DND-41 (cell line): ENCODE data around the gene COL20A1.
A peak's percentile ranks its signal among the peaks of the same experiment; 100 is the strongest.
"Not testable (repeated sequence)": the region's sequence is repeated elsewhere in the genome, so short reads cannot be mapped to it uniquely, and the experiment has no call there.

Source experiments
- ATAC-seq: fragments of 200-7000 bp; cut with Tn5 transposase; 3 replicates; pipeline ENCODE4 v1.9.1; 2021; ENCODE audit warnings: low read depth; ENCODE audit not compliant: insufficient read depth
- DNase-seq: peaks from one replicate; pipeline ENCODE4 v3.0.0-alpha.2; 2020
- H2AFZ ChIP-seq: 2 replicates; pipeline ENCODE4 v1.6.0; 2012; ENCODE audit warnings: low read depth, low read length
- H3K27ac ChIP-seq: 2 replicates; pipeline ENCODE4 v1.5.1; 2012; ENCODE audit warnings: low read length, inconsistent platforms
- H3K27me3 ChIP-seq: fragments of 200-600 bp; sonication (generic); 2 replicates; pipeline ENCODE4 v1.6.0; 2012; ENCODE audit warnings: low read length, mild to moderate bottlenecking, inconsistent platforms; ENCODE audit not compliant: insufficient read depth, poor library complexity
- H3K36me3 ChIP-seq: 2 replicates; pipeline ENCODE4 v1.5.1; 2012; ENCODE audit warnings: low read length, inconsistent platforms; ENCODE audit not compliant: insufficient read depth
- H3K4me1 ChIP-seq: 2 replicates; pipeline ENCODE4 v1.5.1; 2012; ENCODE audit warnings: mild to moderate bottlenecking, low read length; ENCODE audit not compliant: insufficient read depth
- H3K4me2 ChIP-seq: 2 replicates; pipeline ENCODE4 v1.6.0; 2012; ENCODE audit warnings: mild to moderate bottlenecking, moderate library complexity, low read length, inconsistent platforms; ENCODE audit not compliant: insufficient read depth
- H3K4me3 ChIP-seq, 2 experiments: fragments of 200-600 bp in 1 of 2; shearing (Covaris generic) in 1 of 2; 2 replicates each; pipeline ENCODE4 v1.5.1; 2012 to 2016; ENCODE audit warnings: inconsistent platforms in 2 of 2, low read length in 2 of 2, mild to moderate bottlenecking in 2 of 2, low read depth in 1 of 2, moderate library complexity in 1 of 2
- H3K79me2 ChIP-seq: 2 replicates; pipeline ENCODE4 v1.6.0; 2012; ENCODE audit warnings: low read length, inconsistent platforms; ENCODE audit not compliant: insufficient read depth
- H3K9ac ChIP-seq: 2 replicates; pipeline ENCODE4 v1.6.0; 2012; ENCODE audit warnings: low read depth, mild to moderate bottlenecking, inconsistent platforms, low read length, moderate library complexity
- H3K9me3 ChIP-seq: 2 replicates; pipeline ENCODE4 v1.5.1; 2012; ENCODE audit warnings: low read length, moderate library complexity, mild to moderate bottlenecking, inconsistent platforms; ENCODE audit not compliant: insufficient read depth, severe bottlenecking
- H4K20me1 ChIP-seq: 2 replicates; pipeline ENCODE4 v1.6.0; 2012; ENCODE audit warnings: low read length; ENCODE audit not compliant: insufficient read depth
- EZH2 ChIP-seq: IDR thresholded peaks from 3 replicates; pipeline ENCODE4 v1.6.1; 2012; ENCODE audit warnings: borderline replicate concordance, low read depth, mild to moderate bottlenecking, moderate library complexity, low read length, inconsistent platforms; ENCODE audit not compliant: severe bottlenecking
- TF ChIP-seq, protein P1 (sequence below): IDR thresholded peaks from 2 replicates; pipeline ENCODE4 v1.5.1; 2012; ENCODE audit warnings: borderline replicate concordance, low read length, moderate library complexity, mild to moderate bottlenecking; ENCODE audit not compliant: poor library complexity, severe bottlenecking; ENCODE audit errors: extremely low read depth

The COL20A1 gene

DNA sequence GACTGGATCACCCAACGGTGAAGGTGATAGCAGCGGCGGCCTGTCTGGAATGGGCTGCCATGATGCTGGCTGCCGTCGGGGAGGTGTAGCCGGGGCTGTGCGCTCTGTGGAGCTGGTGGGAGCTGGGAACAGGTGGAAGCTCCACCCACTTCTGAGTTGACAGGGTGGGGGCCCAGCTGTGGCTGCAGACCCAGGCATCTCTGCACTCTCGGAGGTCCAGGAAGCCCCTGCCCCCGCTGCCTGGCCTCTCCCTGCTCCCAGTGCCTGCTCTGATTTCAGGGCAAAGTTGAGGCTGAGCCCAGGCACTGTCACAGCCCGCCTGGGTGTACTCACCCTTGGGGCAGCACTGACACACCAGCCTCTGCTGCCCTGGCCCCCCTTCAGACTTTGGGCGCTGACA is 86.3 kb downstream of the COL20A1 start:
- Histone ChIP-seq H3K4me2 (no peak overlapping the region), H3K4me1 (no peaks in the 10 kb centered on the region), H3K4me3 (no peak overlapping the region), H3K36me3 (no peaks in the 10 kb centered on the region), H3K9me3 (no peaks in the 10 kb centered on the region), H3K27me3 (peaks cover 7% of the 10 kb centered on the region), H2AFZ (no peak overlapping the region), H4K20me1 (peaks cover 20% of the 10 kb centered on the region), H3K27ac (no peak overlapping the region), H3K9ac (no peak overlapping the region), H3K79me2 (no peaks in the 10 kb centered on the region)
- ATAC-seq, result no peak
- TF ChIP-seq, protein P1, sequence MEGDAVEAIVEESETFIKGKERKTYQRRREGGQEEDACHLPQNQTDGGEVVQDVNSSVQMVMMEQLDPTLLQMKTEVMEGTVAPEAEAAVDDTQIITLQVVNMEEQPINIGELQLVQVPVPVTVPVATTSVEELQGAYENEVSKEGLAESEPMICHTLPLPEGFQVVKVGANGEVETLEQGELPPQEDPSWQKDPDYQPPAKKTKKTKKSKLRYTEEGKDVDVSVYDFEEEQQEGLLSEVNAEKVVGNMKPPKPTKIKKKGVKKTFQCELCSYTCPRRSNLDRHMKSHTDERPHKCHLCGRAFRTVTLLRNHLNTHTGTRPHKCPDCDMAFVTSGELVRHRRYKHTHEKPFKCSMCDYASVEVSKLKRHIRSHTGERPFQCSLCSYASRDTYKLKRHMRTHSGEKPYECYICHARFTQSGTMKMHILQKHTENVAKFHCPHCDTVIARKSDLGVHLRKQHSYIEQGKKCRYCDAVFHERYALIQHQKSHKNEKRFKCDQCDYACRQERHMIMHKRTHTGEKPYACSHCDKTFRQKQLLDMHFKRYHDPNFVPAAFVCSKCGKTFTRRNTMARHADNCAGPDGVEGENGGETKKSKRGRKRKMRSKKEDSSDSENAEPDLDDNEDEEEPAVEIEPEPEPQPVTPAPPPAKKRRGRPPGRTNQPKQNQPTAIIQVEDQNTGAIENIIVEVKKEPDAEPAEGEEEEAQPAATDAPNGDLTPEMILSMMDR, result no peak
- TF ChIP-seq EZH2, result no peak
- DNase-seq, result no peak

DNA sequence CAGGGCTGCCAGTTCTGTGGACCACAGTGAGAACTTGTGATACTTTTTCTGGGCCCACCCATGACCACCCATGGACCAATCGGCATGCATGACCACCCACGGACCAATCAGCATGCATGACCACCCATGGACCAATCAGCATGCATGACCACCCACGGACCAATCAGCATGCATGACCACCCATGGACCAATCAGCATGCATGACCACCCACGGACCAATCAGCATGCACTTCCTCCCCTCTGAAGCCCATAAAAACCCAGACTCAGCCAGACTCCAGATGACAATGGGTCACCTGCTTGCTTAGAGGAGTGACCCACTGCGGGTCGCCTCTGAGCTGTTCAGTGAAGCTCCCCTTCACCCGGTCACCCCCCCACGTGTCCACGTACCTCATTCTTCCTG is 86.9 kb downstream of the COL20A1 start:
- not testable (repeated sequence) for H3K4me1 ChIP-seq, H3K9ac ChIP-seq, ATAC-seq, H3K9me3 ChIP-seq, H2AFZ ChIP-seq, H3K79me2 ChIP-seq, H3K4me3 ChIP-seq, H3K27me3 ChIP-seq, DNase-seq, H3K36me3 ChIP-seq, H3K27ac ChIP-seq, H3K4me2 ChIP-seq
- peaks cover 15% of the 10 kb centered on the region for H4K20me1 ChIP-seq

DNA sequence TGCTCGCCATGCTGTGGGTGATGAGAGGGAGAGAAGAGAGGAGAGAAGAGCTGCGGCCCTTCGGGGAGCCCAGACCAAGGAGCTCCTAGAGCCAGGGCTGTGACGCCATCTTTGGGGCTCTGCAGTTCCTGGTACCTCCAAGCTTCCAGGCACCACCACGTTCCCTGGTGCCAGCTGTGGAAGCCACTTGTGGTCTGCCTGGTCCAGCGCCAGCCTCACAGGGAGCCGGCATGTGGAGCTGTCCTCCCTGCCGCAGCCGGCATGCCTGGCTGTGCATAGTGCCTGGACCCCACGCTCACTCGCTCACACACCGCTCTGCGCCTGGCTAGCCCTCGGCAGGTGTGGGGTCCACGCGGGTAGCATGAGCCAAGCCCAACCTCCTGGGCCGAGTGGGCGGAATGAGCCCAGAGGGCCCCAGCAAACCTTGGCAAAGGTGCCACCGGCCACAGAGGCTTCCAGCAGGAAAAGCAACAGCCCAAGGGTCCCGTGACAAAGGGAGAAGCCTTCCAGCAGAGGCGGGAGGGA is 87.4 kb downstream of the COL20A1 start:
- Histone ChIP-seq H3K27me3 (peaks cover 3% of the 10 kb centered on the region), H3K4me2 (no peak overlapping the region), H3K4me3 (no peak overlapping the region), H2AFZ (no peak overlapping the region), H3K27ac (no peak overlapping the region), H3K36me3 (no peaks in the 10 kb centered on the region), H3K9me3 (no peaks in the 10 kb centered on the region), H3K4me1 (no peaks in the 10 kb centered on the region), H3K79me2 (no peaks in the 10 kb centered on the region), H4K20me1 (peaks cover 12% of the 10 kb centered on the region), H3K9ac (no peak overlapping the region)
- no peak for ATAC-seq
- TF ChIP-seq, protein P1, result no peak
- TF ChIP-seq EZH2, result no peak
- no peak for DNase-seq

DNA sequence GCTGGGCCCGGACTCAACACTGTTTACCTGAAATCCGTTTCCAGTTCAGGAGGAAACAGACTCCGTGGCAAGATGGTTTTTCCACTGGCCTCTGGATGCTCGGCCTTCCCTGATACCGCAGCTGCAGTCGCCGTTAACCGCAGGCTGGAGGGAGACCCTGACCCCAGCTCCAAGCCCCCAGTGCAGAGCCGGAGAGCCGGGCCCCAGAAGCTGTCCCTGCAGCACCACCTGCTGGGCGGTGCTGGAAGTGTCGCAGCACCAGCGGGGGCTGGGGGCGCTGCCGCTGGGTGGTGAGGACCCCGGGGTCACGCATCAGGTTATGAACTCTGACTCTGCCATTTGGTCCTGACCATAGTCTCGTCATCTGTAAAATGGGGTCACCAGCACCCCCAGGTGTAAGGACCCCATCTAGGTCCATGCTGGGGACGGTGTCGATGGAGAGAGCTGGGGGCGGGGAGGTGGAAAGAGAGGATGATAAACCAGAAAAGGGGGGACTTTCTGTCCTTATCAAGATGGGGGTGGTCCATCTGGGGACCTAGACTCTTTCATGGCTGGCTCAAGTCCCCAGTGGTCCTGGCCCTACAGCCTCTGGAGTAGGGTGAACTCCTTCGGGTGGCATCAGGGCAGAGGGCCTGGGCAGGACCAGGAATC is 88.9 kb downstream of the COL20A1 start:
- no peaks in the 10 kb centered on the region for H3K4me1 ChIP-seq
- H3K36me3 ChIP-seq, result no peaks in the 10 kb centered on the region
- H3K4me3 ChIP-seq, result no peak overlapping the region
- H3K9me3 ChIP-seq, result peaks cover 14% of the 10 kb centered on the region
- peaks cover 12% of the 10 kb centered on the region for H4K20me1 ChIP-seq
- no peak overlapping the region for H3K9ac ChIP-seq
- no peak overlapping the region for H3K4me2 ChIP-seq
- DNase-seq (peak; percentile 50), ATAC-seq (peak; percentile 78)
- TF ChIP-seq, protein P1, result peak; percentile 99
- TF ChIP-seq EZH2, result no peak
- no peak overlapping the region for H3K27ac ChIP-seq
- peaks cover 3% of the 10 kb centered on the region for H3K27me3 ChIP-seq
- H3K79me2 ChIP-seq, result no peaks in the 10 kb centered on the region
- no peak overlapping the region for H2AFZ ChIP-seq
